Neutrophil (primary cell): Measurements from ENCODE around the gene EPX.

ENCODE experiments used
- H3K27ac ChIP-seq: fragments of 200-600 bp; sonication (generic); 2 replicates; pipeline ENCODE4 v1.5.1; 2016; ENCODE audit warnings: mild to moderate bottlenecking, moderate library complexity
- H3K27me3 ChIP-seq: fragments of 200-600 bp; sonication (generic); 2 replicates; pipeline ENCODE4 v1.6.0; 2016; ENCODE audit warnings: mild to moderate bottlenecking
- H3K36me3 ChIP-seq: fragments of 200-600 bp; sonication (generic); 2 replicates; pipeline ENCODE4 v1.5.1; 2017
- H3K4me1 ChIP-seq, 2 experiments: fragments of 200-600 bp in 1 of 2; sonication (generic) in 1 of 2; 1 replicate in 1 of 2; 2 replicates in 1 of 2; pipeline versions ENCODE4 v1.5.1 to v1.6.1; 2013 to 2016; ENCODE audit warnings: low read depth in 1 of 2, low read length in 1 of 2, mild to moderate bottlenecking in 1 of 2, moderate library complexity in 1 of 2; ENCODE audit not compliant: control insufficient read depth in 1 of 2, insufficient read depth in 1 of 2
- H3K4me3 ChIP-seq, 2 experiments: fragments of 200-600 bp in 1 of 2; sonication (generic) in 1 of 2; 1 replicate in 1 of 2; 2 replicates in 1 of 2; pipeline ENCODE4 v1.5.1; 2013 to 2016; ENCODE audit warnings: low read depth in 1 of 2, low read length in 1 of 2, mild to moderate bottlenecking in 1 of 2, moderate library complexity in 1 of 2
- H3K9me3 ChIP-seq: fragments of 200-600 bp; sonication (generic); 2 replicates; pipeline ENCODE4 v1.5.1; 2016
- TF ChIP-seq, protein P1 (sequence below): fragments of 200-600 bp; sonication (generic); IDR thresholded peaks from 2 replicates; pipeline ENCODE4 v1.5.1; 2016; ENCODE audit warnings: antibody characterized with exemption

EPX gene

DNA sequence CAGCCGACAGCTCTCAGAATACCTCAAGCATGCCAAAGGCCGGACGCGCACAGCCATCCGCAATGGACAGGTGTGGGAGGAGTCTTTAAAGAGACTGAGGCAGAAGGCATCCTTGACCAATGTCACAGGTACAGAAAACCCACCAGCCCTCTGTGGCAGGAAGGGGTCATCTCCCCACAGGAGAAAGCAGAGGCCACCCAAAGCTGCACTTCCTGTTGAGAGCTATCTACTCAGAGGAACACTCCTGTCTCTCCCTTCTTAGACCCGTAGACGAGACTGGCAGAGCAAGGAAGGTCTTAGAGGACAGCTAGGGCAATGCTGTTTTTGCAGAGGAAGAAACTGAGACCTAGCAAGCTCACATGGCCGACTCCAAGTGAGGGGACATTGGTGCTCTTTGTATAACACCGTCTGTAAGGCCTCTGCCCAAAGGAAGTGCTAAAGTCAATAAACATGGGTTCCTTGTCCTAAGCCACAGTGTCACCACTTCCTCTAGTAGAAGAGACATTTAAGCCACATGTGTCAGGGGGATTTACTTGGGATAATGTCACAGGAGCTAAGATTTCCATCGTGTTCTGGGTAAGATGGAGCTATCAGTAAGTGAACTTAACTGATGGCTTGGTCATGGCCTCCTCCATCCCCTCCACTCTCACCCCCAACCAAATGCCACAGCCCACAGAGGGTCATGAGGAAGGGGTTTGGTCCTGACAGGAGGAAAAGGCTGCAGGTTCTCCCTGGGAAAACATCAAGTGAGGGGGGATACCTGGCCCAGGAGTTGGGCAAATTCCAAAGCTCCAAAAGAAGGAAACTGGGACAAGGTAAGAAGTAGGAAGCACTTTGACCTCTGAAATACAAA lies 55.2 kb downstream of the EPX start:
- no peak overlapping the region for H3K27ac ChIP-seq
- no peaks in the 10 kb centered on the region for H3K9me3 ChIP-seq
- TF ChIP-seq, protein P1, sequence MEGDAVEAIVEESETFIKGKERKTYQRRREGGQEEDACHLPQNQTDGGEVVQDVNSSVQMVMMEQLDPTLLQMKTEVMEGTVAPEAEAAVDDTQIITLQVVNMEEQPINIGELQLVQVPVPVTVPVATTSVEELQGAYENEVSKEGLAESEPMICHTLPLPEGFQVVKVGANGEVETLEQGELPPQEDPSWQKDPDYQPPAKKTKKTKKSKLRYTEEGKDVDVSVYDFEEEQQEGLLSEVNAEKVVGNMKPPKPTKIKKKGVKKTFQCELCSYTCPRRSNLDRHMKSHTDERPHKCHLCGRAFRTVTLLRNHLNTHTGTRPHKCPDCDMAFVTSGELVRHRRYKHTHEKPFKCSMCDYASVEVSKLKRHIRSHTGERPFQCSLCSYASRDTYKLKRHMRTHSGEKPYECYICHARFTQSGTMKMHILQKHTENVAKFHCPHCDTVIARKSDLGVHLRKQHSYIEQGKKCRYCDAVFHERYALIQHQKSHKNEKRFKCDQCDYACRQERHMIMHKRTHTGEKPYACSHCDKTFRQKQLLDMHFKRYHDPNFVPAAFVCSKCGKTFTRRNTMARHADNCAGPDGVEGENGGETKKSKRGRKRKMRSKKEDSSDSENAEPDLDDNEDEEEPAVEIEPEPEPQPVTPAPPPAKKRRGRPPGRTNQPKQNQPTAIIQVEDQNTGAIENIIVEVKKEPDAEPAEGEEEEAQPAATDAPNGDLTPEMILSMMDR, result no peak
- peaks cover 70% of the 10 kb centered on the region for H3K27me3 ChIP-seq
- H3K4me1 ChIP-seq, result peaks cover 15 to 17% of the 10 kb centered on the region in 2 experiments
- H3K36me3 ChIP-seq, result no peaks in the 10 kb centered on the region
- no peak overlapping the region for H3K4me3 ChIP-seq

- H3K27me3 ChIP-seq, result peaks cover 66% of the 10 kb centered on the region
- TF ChIP-seq, protein P1, result no peak
- no peaks in the 10 kb centered on the region for H3K36me3 ChIP-seq
- H3K27ac ChIP-seq, result no peak overlapping the region
- peaks cover 15 to 17% of the 10 kb centered on the region in 2 experiments for H3K4me1 ChIP-seq
- H3K9me3 ChIP-seq, result no peaks in the 10 kb centered on the region
- peak overlapping the region in 1 of 2 experiments; percentile 59 for H3K4me3 ChIP-seq
These were observed 56.4 kb downstream of the EPX start for GRCh38 chr17:58248955-58249269.

- Histone ChIP-seq H3K36me3 (no peaks in the 10 kb centered on the region), H3K27me3 (peaks cover 67% of the 10 kb centered on the region), H3K4me1 (peaks cover 15 to 17% of the 10 kb centered on the region in 2 experiments), H3K27ac (no peak overlapping the region), H3K4me3 (peak overlapping the region; percentile 46 to 59), H3K9me3 (no peaks in the 10 kb centered on the region)
- TF ChIP-seq, protein P1, result peak; percentile 88
These were observed 57.0 kb downstream of the EPX start for GRCh38 chr17:58249270-58250133.

DNA sequence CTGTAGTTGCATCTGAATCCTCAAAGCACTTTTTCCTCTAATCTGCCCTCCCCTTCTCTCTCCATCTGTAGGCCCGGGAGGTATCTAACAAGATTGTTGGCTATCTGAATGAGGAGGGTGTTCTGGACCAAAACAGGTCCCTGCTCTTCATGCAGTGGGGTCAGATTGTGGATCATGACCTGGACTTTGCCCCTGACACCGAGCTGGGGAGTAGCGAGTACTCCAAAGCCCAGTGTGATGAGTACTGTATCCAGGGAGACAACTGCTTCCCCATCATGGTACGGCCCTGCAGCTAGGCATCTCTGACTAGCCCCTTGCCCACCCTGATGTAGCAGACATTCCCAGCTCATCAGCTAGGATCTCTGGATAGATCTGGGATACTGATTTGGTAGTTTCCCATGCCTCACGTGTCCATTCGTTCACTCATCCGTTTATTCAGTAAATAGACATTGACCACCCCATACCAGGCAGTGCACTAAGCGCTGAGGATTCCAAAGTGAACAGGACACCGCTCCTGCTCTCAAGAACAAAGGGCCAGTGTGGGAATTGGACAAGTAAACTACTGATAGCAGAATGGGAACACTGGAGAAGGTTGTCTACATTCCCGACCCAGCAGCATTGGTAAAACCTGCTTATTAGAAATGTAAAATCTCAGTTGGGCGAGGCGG lies 58.0 kb downstream of the EPX start:
- H3K36me3 ChIP-seq, result no peaks in the 10 kb centered on the region

DNA sequence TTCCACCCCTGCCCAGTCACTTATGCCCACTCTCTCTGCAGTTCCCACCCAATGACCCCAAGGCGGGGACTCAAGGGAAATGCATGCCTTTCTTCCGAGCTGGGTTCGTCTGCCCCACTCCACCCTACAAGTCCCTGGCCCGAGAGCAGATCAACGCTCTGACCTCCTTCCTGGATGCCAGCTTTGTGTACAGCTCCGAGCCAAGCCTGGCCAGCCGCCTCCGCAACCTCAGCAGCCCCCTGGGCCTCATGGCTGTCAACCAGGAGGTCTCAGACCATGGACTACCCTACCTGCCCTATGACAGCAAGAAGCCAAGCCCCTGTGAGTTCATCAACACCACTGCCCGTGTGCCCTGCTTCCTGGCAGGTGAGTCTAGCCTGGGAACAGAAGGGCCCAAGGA lies 59.6 kb downstream of the EPX start:
- Histone ChIP-seq H3K4me1 (peaks cover 15 to 17% of the 10 kb centered on the region in 2 experiments), H3K4me3 (no peak overlapping the region), H3K27me3 (peaks cover 68% of the 10 kb centered on the region), H3K27ac (no peak overlapping the region), H3K36me3 (no peaks in the 10 kb centered on the region), H3K9me3 (no peaks in the 10 kb centered on the region)
- TF ChIP-seq, protein P1, result no peak

More for the DNA sequence above, 58.0 kb downstream of the EPX start:
- peaks cover 15 to 17% of the 10 kb centered on the region in 2 experiments for H3K4me1 ChIP-seq
- TF ChIP-seq, protein P1, result no peak
- H3K9me3 ChIP-seq, result no peaks in the 10 kb centered on the region
- peaks cover 67% of the 10 kb centered on the region for H3K27me3 ChIP-seq
- H3K4me3 ChIP-seq, result no peak overlapping the region
- H3K27ac ChIP-seq, result no peak overlapping the region
